Measurements from ENCODE around the gene SLC6A11. TPM values are rescaled to one million over a fixed set of nuclear protein-coding genes. Genes with fewer than 3 reads are reported as not detected.

The SLC6A11 gene
- total RNA-seq, 1 experiment from 2014 or later, result 1.5 TPM

DNA sequence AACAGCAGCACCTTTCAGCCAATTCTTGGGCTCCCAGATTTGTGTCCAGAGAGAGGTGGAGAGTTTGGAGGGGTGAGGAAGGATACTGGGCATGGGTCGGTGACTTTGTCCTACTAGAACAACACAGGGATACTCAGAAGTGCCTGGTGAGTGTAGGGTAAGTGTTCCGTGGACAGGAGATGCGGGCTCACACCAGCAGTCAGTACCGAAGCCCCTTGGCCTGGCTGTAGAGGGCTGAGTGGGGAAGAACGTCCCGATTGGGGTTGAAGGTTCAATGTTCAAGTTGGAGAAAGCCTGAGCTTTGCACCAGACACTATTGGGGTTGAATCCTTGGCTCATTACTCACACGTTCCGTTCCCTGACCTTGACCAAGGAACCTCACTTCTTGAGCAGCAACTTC, 40.8 kb upstream of the SLC6A11 start:
- Histone ChIP-seq H3K4me1 (ENCODE audit: insufficient read depth, low read length) (no peaks in the 10 kb centered on the region), H3K9ac (ENCODE audit: extremely low read depth, insufficient read length, low read length) (no peak overlapping the region), H3K79me1 (ENCODE audit: insufficient read depth, low read depth, low read length, poor library complexity, severe bottlenecking) (no peaks in the 10 kb centered on the region), H3K14ac (ENCODE audit: insufficient read depth, low read length) (no peak overlapping the region), H2BK120ac (ENCODE audit: low read depth, low read length, poor library complexity, severe bottlenecking) (no peak overlapping the region), H3K4ac (ENCODE audit: low read depth, low read length) (no peak overlapping the region), H2AK5ac (ENCODE audit: insufficient read length, low read length) (no peak overlapping the region), H4K20me1 (ENCODE audit: control insufficient read depth, insufficient read depth, insufficient read length) (no peaks in the 10 kb centered on the region), H3K79me2 (ENCODE audit: insufficient read depth, low read length) (no peaks in the 10 kb centered on the region), H3K23ac (ENCODE audit: insufficient read length, low read depth, low read length) (no peak overlapping the region), H3K18ac (ENCODE audit: insufficient read length, low read depth, low read length) (no peak overlapping the region), H3T11ph (ENCODE audit: low read length) (no peak overlapping the region), H3K27ac (ENCODE audit: insufficient read length, low read depth, low read length) (no peak overlapping the region), H4K5ac (ENCODE audit: insufficient read length, low read depth, low read length) (no peak overlapping the region), H3K56ac (ENCODE audit: insufficient read length, low read depth, low read length) (no peak overlapping the region), H3K9me3 (ENCODE audit: control insufficient read depth, low read depth, low read length) (no peaks in the 10 kb centered on the region), H2BK12ac (ENCODE audit: insufficient read length, low read depth, low read length) (no peak overlapping the region), H4K8ac (replicated peaks; ENCODE audit: insufficient read length, low read depth, low read length) (no peak overlapping the region), H3K27me3 (ENCODE audit: insufficient read depth, low read length) (no peaks in the 10 kb centered on the region; the same call in 1 of the 2 replicates), H4K91ac (ENCODE audit: insufficient read length, low read depth, low read length) (no peak overlapping the region), H2BK15ac (ENCODE audit: low read depth, low read length) (no peak overlapping the region), H2BK5ac (ENCODE audit: insufficient read length, low read length) (no peak overlapping the region), H2BK20ac (ENCODE audit: low read depth, low read length, poor library complexity, severe bottlenecking) (no peak overlapping the region), H3K23me2 (ENCODE audit: insufficient read length, low read depth, low read length, poor library complexity, severe bottlenecking) (no peaks in the 10 kb centered on the region), H2AFZ (ENCODE audit: low read length) (no peak overlapping the region), H3K4me2 (ENCODE audit: insufficient read depth, insufficient read length, low read length) (no peak overlapping the region)
- peaks cover 59% of the 10 kb centered on the region for H3K27me3 Mint-ChIP-seq (ENCODE audit: low read depth)
- 0 out of 4 replicates have a peak, but pooled peaks cover 0 to 3% of the 10 kb centered on the region in 2 experiments for H3K4me1 Mint-ChIP-seq
- no CpG with 5 or more reads among the region's 8 CpGs for WGBS (ENCODE audit: extremely low coverage, insufficient read length, low lambda C conversion rate)
- no peaks in the 10 kb centered on the region for H3K36me3 Mint-ChIP-seq (ENCODE audit: insufficient read depth in 1 of 3, low read depth in 3 of 3)
- H3K4me3 Mint-ChIP-seq, result no peak overlapping the region
- TF ChIP-seq, protein P1, sequence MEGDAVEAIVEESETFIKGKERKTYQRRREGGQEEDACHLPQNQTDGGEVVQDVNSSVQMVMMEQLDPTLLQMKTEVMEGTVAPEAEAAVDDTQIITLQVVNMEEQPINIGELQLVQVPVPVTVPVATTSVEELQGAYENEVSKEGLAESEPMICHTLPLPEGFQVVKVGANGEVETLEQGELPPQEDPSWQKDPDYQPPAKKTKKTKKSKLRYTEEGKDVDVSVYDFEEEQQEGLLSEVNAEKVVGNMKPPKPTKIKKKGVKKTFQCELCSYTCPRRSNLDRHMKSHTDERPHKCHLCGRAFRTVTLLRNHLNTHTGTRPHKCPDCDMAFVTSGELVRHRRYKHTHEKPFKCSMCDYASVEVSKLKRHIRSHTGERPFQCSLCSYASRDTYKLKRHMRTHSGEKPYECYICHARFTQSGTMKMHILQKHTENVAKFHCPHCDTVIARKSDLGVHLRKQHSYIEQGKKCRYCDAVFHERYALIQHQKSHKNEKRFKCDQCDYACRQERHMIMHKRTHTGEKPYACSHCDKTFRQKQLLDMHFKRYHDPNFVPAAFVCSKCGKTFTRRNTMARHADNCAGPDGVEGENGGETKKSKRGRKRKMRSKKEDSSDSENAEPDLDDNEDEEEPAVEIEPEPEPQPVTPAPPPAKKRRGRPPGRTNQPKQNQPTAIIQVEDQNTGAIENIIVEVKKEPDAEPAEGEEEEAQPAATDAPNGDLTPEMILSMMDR (conservative IDR thresholded peaks at IDR 0.05), result no peak
- no peak for DNase-seq
- no peaks in the 10 kb centered on the region; a peak in 1 of 5 replicates for H3K9me3 Mint-ChIP-seq
- no peak overlapping the region for H3K27ac Mint-ChIP-seq
